Femur (tissue), 1 donor: Measurements from ENCODE around the gene ZC3H15.
"Not testable (repeated sequence)": the region's sequence is repeated elsewhere in the genome, so short reads cannot be mapped to it uniquely, and the experiment has no call there.

Experiments used
- DNase-seq: peaks from one replicate; pipeline ENCODE4 v3.0.0-alpha.2; 2017

The ZC3H15 gene

GRCh38 chr2:186485871-186486650 is at the start of gene ZC3H15:
Gene ZC3H15, plus strand, starts transcription at chr2:186486260. Its CDS starts 123 bp downstream, at chr2:186486383.
- peak; percentile 99 for DNase-seq

DNA sequence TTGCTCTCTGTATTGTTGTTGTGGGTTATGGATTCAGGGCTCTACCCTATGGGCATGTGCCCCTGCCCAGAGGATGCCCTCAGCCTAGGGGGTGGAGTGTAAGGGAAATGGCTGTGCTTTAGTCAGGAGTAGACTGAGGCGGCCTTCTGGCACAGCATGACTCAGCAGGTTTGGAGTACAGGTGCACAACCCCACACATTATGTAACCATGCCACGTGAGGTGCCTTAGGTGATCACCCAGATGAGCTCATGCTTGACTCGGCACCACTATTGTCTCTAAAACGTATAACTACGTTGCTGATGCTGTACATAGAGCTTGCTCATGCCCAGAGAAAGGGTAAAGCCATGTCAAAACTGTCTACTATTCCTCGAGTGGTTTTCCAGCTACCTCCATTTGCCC is 48.3 kb upstream of the ZC3H15 start:
- DNase-seq, result no peak

GRCh38 chr2:186439673-186440095 is 46.4 kb upstream of the ZC3H15 start:
- not testable (repeated sequence) for DNase-seq

- DNase-seq, result no peak
Measured at GRCh38 chr2:186440506-186440905, 45.6 kb upstream of the ZC3H15 start.

- no peak for DNase-seq
Measured at GRCh38 chr2:186442885-186443284, 43.2 kb upstream of the ZC3H15 start.

GRCh38 chr2:186443851-186444250 is 42.2 kb upstream of the ZC3H15 start:
- no peak for DNase-seq

- DNase-seq, result no peak
Measured at GRCh38 chr2:186445506-186445905, 40.6 kb upstream of the ZC3H15 start.

DNA sequence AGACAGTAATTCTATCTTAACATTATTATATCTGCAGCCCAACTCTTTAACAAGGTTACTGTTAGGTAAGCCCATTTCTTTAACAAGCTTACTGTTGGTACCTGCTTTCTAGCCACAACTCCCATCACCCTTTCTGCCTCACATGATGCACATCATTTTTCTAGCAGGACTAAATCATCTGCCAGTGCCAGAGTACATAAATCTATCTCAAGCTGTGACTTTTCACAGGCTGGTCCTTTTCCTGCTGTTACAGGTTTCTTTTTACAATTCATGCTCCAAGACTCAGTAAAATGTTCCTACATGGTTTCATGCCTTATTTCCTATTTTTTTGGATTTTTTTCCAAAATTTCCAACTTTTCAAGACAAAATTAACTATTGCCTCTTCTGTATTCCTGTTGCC is 30.4 kb upstream of the ZC3H15 start:
- DNase-seq, result no peak

DNA sequence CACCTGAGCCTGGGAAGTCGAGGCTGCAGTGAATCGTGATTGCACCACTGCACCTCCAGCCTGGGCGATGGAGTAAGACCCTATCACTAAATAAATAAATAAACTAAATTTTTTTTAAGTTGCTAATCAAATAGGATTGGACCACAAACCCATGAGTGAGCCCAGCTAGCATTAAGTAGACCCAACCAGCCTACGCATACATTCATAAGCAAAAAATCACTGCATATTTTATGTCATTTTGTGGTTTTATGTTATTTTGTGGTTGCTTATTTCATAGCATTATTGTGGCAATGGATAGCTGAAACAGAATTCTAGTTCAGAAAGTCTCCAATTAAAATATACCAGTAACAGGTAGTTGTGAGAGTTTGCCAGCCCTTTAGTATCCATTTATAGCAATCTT is 29.1 kb upstream of the ZC3H15 start:
- no peak for DNase-seq

DNA sequence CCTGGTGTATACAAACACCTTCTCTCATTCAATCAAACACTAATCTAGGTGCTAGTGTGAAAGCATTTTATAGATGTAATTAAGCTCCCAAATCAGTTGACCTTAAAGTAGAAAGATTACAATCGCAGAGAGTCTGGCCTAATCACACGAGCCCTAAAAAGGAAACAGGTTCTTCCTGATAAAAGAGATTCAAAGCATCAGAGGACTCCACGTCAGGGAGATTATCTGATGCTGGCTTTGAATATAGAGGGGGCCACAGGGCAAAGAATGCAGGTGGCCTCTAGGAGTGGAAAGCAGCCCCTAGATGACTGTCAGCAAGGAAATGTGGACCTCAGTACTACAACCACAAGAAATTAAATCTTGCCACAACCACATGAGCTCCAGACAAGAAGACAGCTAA is 28.2 kb upstream of the ZC3H15 start:
- DNase-seq, result no peak

DNA sequence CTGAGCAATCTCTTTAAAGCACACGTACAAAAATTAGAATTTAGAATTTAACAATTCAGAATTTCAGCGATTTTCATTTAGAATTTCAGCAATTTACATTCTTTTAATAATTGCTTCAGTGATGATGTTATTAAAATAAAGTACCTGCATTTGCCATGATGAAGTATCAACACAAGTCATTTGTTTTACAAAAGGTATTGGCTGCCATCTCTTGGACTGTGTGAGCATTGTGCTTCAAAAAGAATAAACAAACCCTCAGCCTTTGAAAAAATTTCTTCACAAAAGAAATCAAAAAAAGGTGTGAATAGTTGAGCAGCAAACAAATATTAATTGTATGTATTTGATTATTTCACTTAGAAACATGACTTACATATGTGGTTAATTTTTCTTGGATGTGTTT is 27.1 kb upstream of the ZC3H15 start:
- no peak for DNase-seq

- DNase-seq, result no peak
Measured at GRCh38 chr2:186460465-186460864, 25.6 kb upstream of the ZC3H15 start.

DNA sequence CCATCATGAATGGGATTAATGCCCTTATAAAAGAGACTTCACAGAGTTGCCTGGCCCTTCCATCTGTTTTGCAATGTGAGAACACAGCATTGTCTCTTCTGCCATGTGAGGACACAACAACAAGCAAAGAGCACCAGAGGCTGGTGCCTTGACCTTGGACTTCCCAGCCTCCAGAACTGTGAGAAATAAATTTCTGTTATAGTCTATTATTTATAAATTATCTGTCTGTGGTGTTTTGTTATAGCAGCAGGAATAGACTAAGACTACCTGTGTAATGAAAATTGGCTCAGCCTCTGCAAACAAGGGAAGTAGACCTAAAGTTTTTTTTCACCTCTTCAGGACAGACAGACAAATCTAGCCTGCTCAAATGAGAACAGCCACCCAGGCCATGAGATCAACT is 19.3 kb upstream of the ZC3H15 start:
- DNase-seq, result no peak

GRCh38 chr2:186467421-186467820 is 18.6 kb upstream of the ZC3H15 start:
- no peak for DNase-seq

- DNase-seq, result not testable (repeated sequence)
Measured at GRCh38 chr2:186472722-186473493, 13.2 kb upstream of the ZC3H15 start.

GRCh38 chr2:186474239-186474638 is 11.8 kb upstream of the ZC3H15 start:
- not testable (repeated sequence) for DNase-seq

- DNase-seq, result no peak
Measured at GRCh38 chr2:186477790-186478189, 8.3 kb upstream of the ZC3H15 start.

- DNase-seq, result no peak
Measured at GRCh38 chr2:186480991-186481390, 5.1 kb upstream of the ZC3H15 start.

- DNase-seq, result no peak
Measured at GRCh38 chr2:186484062-186484735, 1.9 kb upstream of the ZC3H15 start.

DNA sequence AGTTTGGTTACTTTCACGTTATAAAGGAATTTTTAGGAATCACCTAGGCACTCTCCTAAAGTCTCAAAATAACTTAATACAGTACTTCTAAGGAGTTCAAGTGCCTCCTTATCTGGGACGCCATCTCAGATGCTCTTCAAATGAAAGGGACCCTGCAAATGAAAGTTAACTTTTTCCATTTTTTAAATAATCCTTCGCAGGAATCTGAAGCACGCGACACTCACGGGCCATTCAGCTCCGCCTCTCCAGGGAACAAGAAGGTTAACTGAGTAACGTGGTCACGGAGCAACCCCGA is 537 bp upstream of the ZC3H15 start:
- DNase-seq, result no peak

DNA sequence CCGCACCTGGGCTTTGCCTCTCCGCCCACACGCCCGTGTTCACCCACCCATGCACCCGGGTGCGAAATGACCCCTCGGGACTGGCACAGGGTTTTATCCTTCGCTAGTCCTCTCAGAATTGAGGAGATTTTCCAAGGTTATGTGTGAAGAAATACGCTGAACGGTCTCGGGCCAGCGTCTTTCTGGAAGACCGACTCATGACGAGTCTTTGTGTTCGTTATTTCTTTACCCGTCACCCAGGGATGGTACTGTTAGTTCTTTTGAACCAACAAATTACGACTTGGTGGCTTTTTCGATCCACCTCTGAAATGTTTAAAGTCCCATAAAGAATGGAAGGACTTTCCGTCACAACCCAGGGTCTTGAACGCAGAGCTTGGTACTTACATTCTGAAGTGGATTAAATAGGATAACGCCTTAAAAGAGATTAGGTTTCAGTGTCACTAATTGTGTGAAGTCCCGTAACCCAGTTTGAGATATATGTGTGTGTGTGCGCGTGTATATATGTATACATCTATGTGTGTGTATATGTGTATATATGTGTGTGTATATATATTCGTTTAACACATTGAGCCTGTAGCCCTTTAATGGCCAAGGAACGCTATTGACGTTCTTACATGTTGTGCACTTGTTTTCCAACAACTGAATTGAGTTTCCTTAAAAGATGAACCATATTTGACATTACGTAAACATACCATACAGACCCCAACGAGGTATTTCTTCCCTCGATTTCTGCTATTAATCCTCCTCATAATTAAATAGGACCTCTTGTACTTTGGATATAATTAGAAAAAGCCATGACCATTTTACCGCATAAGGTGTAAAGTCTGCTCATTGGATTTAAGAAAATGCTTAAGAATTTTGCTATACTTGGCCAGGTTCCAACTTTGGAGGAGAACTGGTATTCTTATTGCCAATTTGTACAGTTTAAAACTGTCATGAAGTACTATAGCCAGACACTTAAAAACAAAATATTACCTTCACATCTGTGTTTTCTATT is 889 bp downstream of the ZC3H15 start:
- DNase-seq, result no peak

- no peak for DNase-seq
Measured at GRCh38 chr2:186493564-186494085, 7.6 kb downstream of the ZC3H15 start.
